Activated CD8-positive, alpha-beta memory T cell treated with anti-CD3 and anti-CD28 coated beads, Interleukin-2, amount 50 U/mL, for 48 hours (primary cell): ENCODE results near the gene TAF11L13.

ENCODE experiments used
- DNase-seq: peaks from one replicate; pipeline ENCODE4 v3.0.0-alpha.2; 2020

TAF11L13 gene

DNA sequence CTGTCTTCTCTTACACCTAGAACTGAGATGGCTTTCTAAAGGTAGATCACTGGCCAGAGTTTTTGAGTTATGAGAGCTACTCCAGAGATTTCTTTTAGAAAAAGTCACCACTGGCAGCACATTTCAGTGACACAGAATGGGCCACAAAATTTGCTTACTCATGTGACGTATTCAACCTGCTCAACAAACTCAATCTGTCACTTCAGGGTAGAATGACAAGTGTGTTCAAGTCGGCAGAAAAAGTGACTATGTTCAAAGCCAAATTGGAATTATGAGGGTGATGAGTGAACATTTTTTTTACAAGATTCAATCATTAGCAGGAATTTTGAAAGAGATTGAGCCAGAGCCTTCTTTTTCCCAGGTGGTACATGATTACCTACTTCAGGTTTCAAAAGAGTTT, 48.8 kb downstream of the TAF11L13 start:
- DNase-seq = no peak
